CD14-positive monocyte (primary cell): Measurements from ENCODE around the gene HHIPL1. TPM values are rescaled to one million over a fixed set of nuclear protein-coding genes. Genes with fewer than 3 reads are reported as not detected.

Experiments
- DNase-seq, 3 donors: peaks; one replicate each; pipeline ENCODE4 v3.0.0-alpha.2; 2011 to 2022
- H2AFZ ChIP-seq: 2 replicates; pipeline ENCODE4 v1.6.0; 2012; ENCODE audit warnings: mild to moderate bottlenecking, low read depth, low read length, inconsistent platforms; ENCODE audit not compliant: insufficient read depth, poor library complexity, severe bottlenecking
- H3K27ac ChIP-seq, 2 donors: 1 replicate in 1 of 2; 2 replicates in 1 of 2; pipeline ENCODE4 v1.5.1; 2012 to 2013; ENCODE audit warnings: low read length in 2 of 2, control low read depth in 1 of 2, inconsistent platforms in 1 of 2, low read depth in 1 of 2, mild to moderate bottlenecking in 1 of 2
- H3K27me3 ChIP-seq, 2 donors: one replicate each; pipeline versions ENCODE4 v1.6.0 to v1.6.1; 2011 to 2013; ENCODE audit warnings: low read length in 2 of 2; ENCODE audit not compliant: control insufficient read depth in 2 of 2, insufficient read depth in 2 of 2
- H3K36me3 ChIP-seq, 2 donors: replicated peaks in 1 of 2; 1 replicate in 1 of 2; 2 replicates in 1 of 2; pipeline versions ENCODE4 v1.5.1 to v1.6.1; 2012 to 2013; ENCODE audit warnings: low read length in 2 of 2, control low read depth in 1 of 2, inconsistent platforms in 1 of 2, mild to moderate bottlenecking in 1 of 2; ENCODE audit not compliant: insufficient read depth in 2 of 2, control insufficient read depth in 1 of 2
- H3K4me1 ChIP-seq, 2 donors: 1 replicate in 1 of 2; 2 replicates in 1 of 2; pipeline versions ENCODE4 v1.5.1 to v1.6.1; 2012 to 2013; ENCODE audit warnings: low read length in 2 of 2, control low read depth in 1 of 2, inconsistent platforms in 1 of 2, mild to moderate bottlenecking in 1 of 2, moderate library complexity in 1 of 2; ENCODE audit not compliant: insufficient read depth in 2 of 2, control insufficient read depth in 1 of 2
- H3K4me2 ChIP-seq: replicated peaks from 2 replicates; pipeline ENCODE3; 2012; ENCODE audit warnings: low read length, moderate library complexity, mild to moderate bottlenecking; ENCODE audit not compliant: poor library complexity, severe bottlenecking; ENCODE audit errors: extremely low read depth
- H3K4me3 ChIP-seq, 3 experiments: fragments of 200-600 bp in 1 of 3; sonication (generic) in 1 of 3; replicated peaks in 1 of 3; 1 replicate in 2 of 3; 2 replicates in 1 of 3; pipeline ENCODE4 v1.5.1; 2011 to 2013; ENCODE audit warnings: low read length in 3 of 3, mild to moderate bottlenecking in 3 of 3, control low read depth in 2 of 3, low read depth in 2 of 3, inconsistent platforms in 1 of 3, moderate library complexity in 1 of 3
- H3K79me2 ChIP-seq: 2 replicates; pipeline ENCODE4 v1.6.0; 2012; ENCODE audit warnings: mild to moderate bottlenecking, control low read depth, inconsistent platforms, low read length, moderate library complexity; ENCODE audit not compliant: insufficient read depth
- H3K9ac ChIP-seq: 2 replicates; pipeline ENCODE4 v1.6.0; 2017; ENCODE audit warnings: low read length, mild to moderate bottlenecking; ENCODE audit not compliant: insufficient read depth, poor library complexity, severe bottlenecking
- H3K9me3 ChIP-seq, 2 donors: replicated peaks in 1 of 2; 1 replicate in 1 of 2; 2 replicates in 1 of 2; pipeline versions ENCODE4 v1.5.1 to v1.6.1; 2012 to 2013; ENCODE audit warnings: low read length in 2 of 2, control low read depth in 1 of 2; ENCODE audit not compliant: control insufficient read depth in 1 of 2, insufficient read depth in 1 of 2
- H4K20me1 ChIP-seq: 2 replicates; pipeline ENCODE4 v1.6.0; 2012; ENCODE audit warnings: mild to moderate bottlenecking, low read length, control low read depth, moderate library complexity; ENCODE audit not compliant: insufficient read depth
- H3K27ac Mint-ChIP-seq, 7 donors: one replicate each; pipeline ENCODE4 v1.8.0; 2020; ENCODE audit warnings: mild to moderate bottlenecking in 7 of 7, mixed read lengths in 7 of 7, moderate library complexity in 6 of 7, inconsistent platforms in 2 of 7
- H3K27me3 Mint-ChIP-seq, 3 donors: one replicate each; pipeline ENCODE4 v1.8.0; 2021 to 2022; ENCODE audit warnings: low read depth in 3 of 3, mild to moderate bottlenecking in 3 of 3, mixed read lengths in 3 of 3, moderate library complexity in 3 of 3, inconsistent platforms in 1 of 3
- H3K36me3 Mint-ChIP-seq, 2 donors: one replicate each; pipeline ENCODE4 v1.8.0; 2020; ENCODE audit warnings: mixed read lengths in 2 of 2, inconsistent platforms in 1 of 2, mild to moderate bottlenecking in 1 of 2
- H3K4me1 Mint-ChIP-seq: one replicate; pipeline ENCODE4 v1.8.0; 2020; ENCODE audit warnings: mild to moderate bottlenecking, mixed read lengths
- H3K4me3 Mint-ChIP-seq, 2 donors: one replicate each; pipeline ENCODE4 v1.8.0; 2020; ENCODE audit warnings: mild to moderate bottlenecking in 2 of 2, mixed read lengths in 2 of 2, moderate library complexity in 1 of 2
- H3K9me3 Mint-ChIP-seq, 7 donors: one replicate each; pipeline ENCODE4 v1.8.0; 2020 to 2022; ENCODE audit warnings: mixed read lengths in 7 of 7, mild to moderate bottlenecking in 6 of 7, moderate library complexity in 6 of 7, inconsistent platforms in 2 of 7
- WGBS: methylation state at CpG from one replicate; pipeline ENCODE4 v1.1.5; 2013; ENCODE audit warnings: missing lambda C conversion rate; ENCODE audit not compliant: insufficient coverage; 5-methylcytosine and 5-hydroxymethylcytosine counted together
- intact Hi-C, 2 donors: fragments of 100-400 bp; cut with micrococcal nuclease; formaldehyde crosslinking; loops; one replicate each; pipeline versions ENCODE4 v1.15.0 to v1.15.1; 2023
- polyA plus RNA-seq, 3 donors: library from polyadenylated mRNA; depleted of rRNA in 1 of 3; unstranded in 2 of 3; stranded (reverse) in 1 of 3; fragments of 300-500 nt in 2 of 3; fragments of >200 nt in 1 of 3; fragmentation: Illumina TruSeq in 2 of 3; gene quantifications; 1 replicate in 2 of 3; 2 replicates in 1 of 3; pipeline ENCODE4 v1.2.3, GENCODE V29; 2012 to 2021
- TF ChIP-seq, protein P1 (sequence below): fragments of 200-600 bp; IDR thresholded peaks from one replicate; pipeline ENCODE4 v1.8.0; 2022; ENCODE audit warnings: antibody characterized with exemption, mild to moderate bottlenecking

The HHIPL1 gene
- polyA plus RNA-seq, 3 donors = 0.09 TPM; not detected in 2

- no peak overlapping the region for H3K27ac Mint-ChIP-seq
- peaks cover 0 to 3% (median 0%) of the 10 kb centered on the region in 7 donors for H3K9me3 Mint-ChIP-seq
Observed at GRCh38 chr14:99667821-99668220, 22.9 kb downstream of the HHIPL1 start.

DNA sequence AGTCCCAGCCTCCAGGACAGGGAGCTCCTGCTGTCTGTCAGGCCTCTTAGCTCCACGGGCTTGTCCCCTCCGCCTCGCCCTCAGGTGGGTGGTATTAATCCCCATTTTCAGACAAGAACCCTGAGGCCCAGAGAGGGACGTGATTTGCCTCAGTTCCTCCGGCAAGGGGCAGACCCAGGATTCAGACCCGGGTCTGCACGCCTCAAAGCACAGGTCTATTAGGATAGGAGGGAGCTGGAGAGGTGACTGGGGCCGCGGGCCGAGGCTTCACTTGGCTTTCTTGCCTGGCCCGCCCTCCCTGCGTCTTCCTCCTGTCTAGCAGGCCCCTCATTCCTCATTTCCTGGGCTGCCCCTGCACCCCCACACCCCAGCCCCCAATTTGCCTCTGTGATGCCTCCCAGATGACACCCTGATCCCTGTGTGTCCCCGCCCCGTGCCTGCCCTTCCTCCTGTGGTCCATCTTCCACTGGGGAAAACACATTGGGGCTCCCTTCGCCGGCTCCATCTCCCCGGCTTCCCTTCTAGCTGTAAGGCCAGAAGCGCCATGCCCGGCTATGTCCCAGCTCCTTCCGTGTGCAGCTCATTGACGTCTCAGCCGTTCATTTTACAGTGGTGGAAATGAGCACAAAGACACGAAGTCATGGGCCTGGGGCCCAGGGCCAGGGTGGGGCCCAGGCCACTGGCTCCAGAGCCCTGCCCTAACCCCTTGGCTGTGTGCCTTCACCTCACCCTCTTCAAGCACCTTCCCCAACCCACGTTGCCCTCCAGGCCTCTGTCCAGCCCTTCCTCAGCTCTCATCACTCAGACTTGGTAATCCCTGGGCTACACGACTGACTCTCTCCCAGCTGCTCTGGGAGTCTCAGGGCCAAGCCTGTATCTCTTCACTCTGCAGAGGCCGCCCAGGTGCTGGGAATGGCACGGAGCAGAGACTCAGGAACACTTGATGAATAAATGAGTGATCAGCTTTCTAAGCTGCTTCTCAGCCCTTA is 23.7 kb downstream of the HHIPL1 start:
- Mint-ChIP-seq H3K9me3 (peaks cover 0 to 3% (median 0%) of the 10 kb centered on the region in 7 donors), H3K27me3 (peaks cover 9 to 12% (median 11%) of the 10 kb centered on the region in 3 donors), H3K36me3 (no peaks in the 10 kb centered on the region), H3K27ac (peak overlapping the region in 3 of 7 donors; percentile 33 to 74 (median 73)), H3K4me3 (no peak overlapping the region), H3K4me1 (peaks cover 10% of the 10 kb centered on the region)
- intact Hi-C loops = no loop called here
- Histone ChIP-seq H3K4me1 (peaks cover 10 to 12% of the 10 kb centered on the region in 2 donors), H3K36me3 (no peaks in the 10 kb centered on the region), H3K27ac (no peak overlapping the region), H3K4me3 (no peak overlapping the region), H3K4me2 (no peak overlapping the region), H2AFZ (no peak overlapping the region), H3K9me3 (no peaks in the 10 kb centered on the region), H4K20me1 (no peaks in the 10 kb centered on the region), H3K27me3 (no peaks in the 10 kb centered on the region), H3K9ac (no peak overlapping the region), H3K79me2 (no peaks in the 10 kb centered on the region)
- DNase-seq = no peak
- TF ChIP-seq, protein P1, sequence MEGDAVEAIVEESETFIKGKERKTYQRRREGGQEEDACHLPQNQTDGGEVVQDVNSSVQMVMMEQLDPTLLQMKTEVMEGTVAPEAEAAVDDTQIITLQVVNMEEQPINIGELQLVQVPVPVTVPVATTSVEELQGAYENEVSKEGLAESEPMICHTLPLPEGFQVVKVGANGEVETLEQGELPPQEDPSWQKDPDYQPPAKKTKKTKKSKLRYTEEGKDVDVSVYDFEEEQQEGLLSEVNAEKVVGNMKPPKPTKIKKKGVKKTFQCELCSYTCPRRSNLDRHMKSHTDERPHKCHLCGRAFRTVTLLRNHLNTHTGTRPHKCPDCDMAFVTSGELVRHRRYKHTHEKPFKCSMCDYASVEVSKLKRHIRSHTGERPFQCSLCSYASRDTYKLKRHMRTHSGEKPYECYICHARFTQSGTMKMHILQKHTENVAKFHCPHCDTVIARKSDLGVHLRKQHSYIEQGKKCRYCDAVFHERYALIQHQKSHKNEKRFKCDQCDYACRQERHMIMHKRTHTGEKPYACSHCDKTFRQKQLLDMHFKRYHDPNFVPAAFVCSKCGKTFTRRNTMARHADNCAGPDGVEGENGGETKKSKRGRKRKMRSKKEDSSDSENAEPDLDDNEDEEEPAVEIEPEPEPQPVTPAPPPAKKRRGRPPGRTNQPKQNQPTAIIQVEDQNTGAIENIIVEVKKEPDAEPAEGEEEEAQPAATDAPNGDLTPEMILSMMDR = no peak
- 91% methylated on average over 22 of the region's 27 CpGs for WGBS

More at GRCh38 chr14:99667821-99668220, 22.9 kb downstream of the HHIPL1 start:
- Histone ChIP-seq H4K20me1 (no peaks in the 10 kb centered on the region), H3K4me3 (no peak overlapping the region), H3K9ac (no peak overlapping the region), H3K27me3 (no peaks in the 10 kb centered on the region), H3K27ac (no peak overlapping the region), H3K36me3 (no peaks in the 10 kb centered on the region), H3K4me1 (peaks cover 8 to 10% of the 10 kb centered on the region in 2 donors), H3K79me2 (no peaks in the 10 kb centered on the region), H2AFZ (no peak overlapping the region), H3K4me2 (no peak overlapping the region), H3K9me3 (no peaks in the 10 kb centered on the region)
- TF ChIP-seq, protein P1 = no peak
- Mint-ChIP-seq H3K36me3 (no peaks in the 10 kb centered on the region), H3K27me3 (peaks cover 11 to 17% (median 11%) of the 10 kb centered on the region in 3 donors), H3K4me1 (peaks cover 7% of the 10 kb centered on the region), H3K4me3 (no peak overlapping the region)
- intact Hi-C loops = no loop called here
- WGBS = 89% methylated on average over 6 of the region's 9 CpGs
- DNase-seq = peak in 2 of 3 donors; percentile 15 to 16
